GM23338 (cell line): ENCODE data around the gene CNOT9. TPM values are rescaled to one million over a fixed set of nuclear protein-coding genes. Genes with fewer than 3 reads are reported as not detected.

Experiments
- ATAC-seq: fragments of 200-7000 bp; cut with Tn5 transposase; 3 replicates; pipeline ENCODE4 v1.9.1; 2020
- DNase-seq: peaks from one replicate; pipeline ENCODE4 v3.0.0-alpha.2; 2015; ENCODE audit warnings: low spot score
- H2AFZ ChIP-seq: fragments of 200-600 bp; sonication (generic); 2 replicates; pipeline ENCODE4 v1.8.0; 2016; ENCODE audit warnings: antibody characterized with exemption, mild to moderate bottlenecking, moderate library complexity
- H3F3A ChIP-seq: fragments of 200-600 bp; sonication (generic); replicated peaks from 2 replicates; pipeline ENCODE4 v1.8.0; 2017; ENCODE audit warnings: antibody characterized with exemption, mixed run types, low read depth
- H3K27ac ChIP-seq: fragments of 200-600 bp; sonication (generic); 2 replicates; pipeline ENCODE4 v1.6.1; 2016; ENCODE audit warnings: low read depth
- H3K27me3 ChIP-seq: fragments of 200-600 bp; sonication (generic); 2 replicates; pipeline ENCODE4 v1.8.0; 2016; ENCODE audit warnings: mild to moderate bottlenecking, mixed run types, moderate library complexity; ENCODE audit not compliant: insufficient read depth
- H3K36me3 ChIP-seq: fragments of 200-600 bp; sonication (generic); 2 replicates; pipeline ENCODE4 v1.8.0; 2016; ENCODE audit warnings: mild to moderate bottlenecking; ENCODE audit not compliant: insufficient read depth
- H3K4me1 ChIP-seq: fragments of 200-600 bp; sonication (generic); 2 replicates; pipeline ENCODE4 v1.8.0; 2016; ENCODE audit warnings: mild to moderate bottlenecking, moderate library complexity; ENCODE audit not compliant: insufficient read depth
- H3K4me2 ChIP-seq: fragments of 200-600 bp; sonication (generic); 2 replicates; pipeline ENCODE4 v1.7.1; 2017; ENCODE audit warnings: mixed run types
- H3K4me3 ChIP-seq: fragments of 200-600 bp; sonication (generic); 2 replicates; pipeline ENCODE4 v1.6.1; 2016; ENCODE audit warnings: mixed run types
- H3K79me2 ChIP-seq: fragments of 200-600 bp; sonication (generic); replicated peaks from 2 replicates; pipeline ENCODE4 v1.8.0; 2017; ENCODE audit warnings: mild to moderate bottlenecking; ENCODE audit not compliant: insufficient read depth
- H3K9me2 ChIP-seq: fragments of 200-600 bp; sonication (generic); 2 replicates; pipeline ENCODE4 v1.8.0; 2017; ENCODE audit not compliant: insufficient read depth
- H4K20me1 ChIP-seq: fragments of 200-600 bp; sonication (generic); replicated peaks from 2 replicates; pipeline ENCODE4 v1.8.0; 2017; ENCODE audit warnings: mild to moderate bottlenecking; ENCODE audit not compliant: insufficient read depth
- H3K27ac Mint-ChIP-seq: 2 replicates; pipeline ENCODE4 v1.8.0; 2020; ENCODE audit warnings: inconsistent platforms, mild to moderate bottlenecking, moderate library complexity, mixed read lengths
- H3K27me3 Mint-ChIP-seq: 3 replicates; pipeline ENCODE4 v1.8.0; 2022; ENCODE audit warnings: low read depth, mild to moderate bottlenecking, moderate library complexity, mixed read lengths, inconsistent platforms; ENCODE audit not compliant: insufficient read depth, poor library complexity
- H3K36me3 Mint-ChIP-seq: 3 replicates; pipeline ENCODE4 v1.8.0; 2021; ENCODE audit warnings: low read depth, mild to moderate bottlenecking, inconsistent platforms, moderate library complexity, mixed read lengths
- H3K4me1 Mint-ChIP-seq: 3 replicates; pipeline ENCODE4 v1.8.0; 2020; ENCODE audit warnings: mild to moderate bottlenecking, inconsistent platforms, mixed read lengths
- H3K4me3 Mint-ChIP-seq: 3 replicates; pipeline ENCODE4 v1.8.0; 2021; ENCODE audit warnings: moderate library complexity, mild to moderate bottlenecking, inconsistent platforms, mixed read lengths
- H3K9me3 Mint-ChIP-seq: 3 replicates; pipeline ENCODE4 v1.8.0; 2020; ENCODE audit warnings: moderate library complexity, mild to moderate bottlenecking, inconsistent platforms, mixed read lengths
- EZH2phosphoT487 ChIP-seq: fragments of 200-600 bp; sonication (generic); IDR thresholded peaks from one replicate; pipeline ENCODE4 v1.8.1; 2018; ENCODE audit warnings: antibody characterized with exemption; ENCODE audit not compliant: unreplicated experiment
- JUNB ChIP-seq: IDR thresholded peaks from one replicate; pipeline ENCODE4 v1.6.1; 2016; ENCODE audit warnings: antibody characterized with exemption; ENCODE audit not compliant: unreplicated experiment
- NANOG ChIP-seq: IDR thresholded peaks from 2 replicates; pipeline ENCODE4 v1.6.1; 2016; ENCODE audit warnings: antibody characterized with exemption, borderline replicate concordance
- POLR2AphosphoS5 ChIP-seq: IDR thresholded peaks from 2 replicates; pipeline ENCODE4 v1.6.1; 2016; ENCODE audit warnings: antibody characterized with exemption, low read depth
- STAT1 ChIP-seq: IDR thresholded peaks from one replicate; pipeline ENCODE4 v1.6.1; 2016; ENCODE audit warnings: antibody characterized with exemption; ENCODE audit not compliant: unreplicated experiment
- ZNF114 ChIP-seq: fragments of 250-450 bp; sonication (Bioruptor Pico); IDR thresholded peaks from 2 replicates; pipeline ENCODE4 v1.5.0; 2020; ENCODE audit warnings: mild to moderate bottlenecking, moderate library complexity
- ZNF331 ChIP-seq: fragments of 250-450 bp; sonication (Bioruptor Pico); IDR thresholded peaks from 2 replicates; pipeline ENCODE4 v1.5.0; 2020; ENCODE audit warnings: low read depth, mild to moderate bottlenecking, moderate library complexity
- polyA plus RNA-seq: library from polyadenylated mRNA; unstranded; fragments of >200 nt; fragmentation: Nextera tagmentation; extraction: Ambion mirVana; gene quantifications from 2 replicates; pipeline ENCODE4 v1.2.1, GENCODE V29; 2016
- total RNA-seq: library from RNA; depleted of rRNA; stranded (reverse); fragments of >200 nt; shearing (Covaris generic); gene quantifications from 2 replicates; pipeline ENCODE4 v1.2.3, GENCODE V29; 2014
- TF ChIP-seq, protein P1 (sequence below): fragments of 250-450 bp; sonication (Bioruptor Pico); IDR thresholded peaks from 2 replicates; pipeline ENCODE4 v1.5.0; 2020; ENCODE audit warnings: mild to moderate bottlenecking, moderate library complexity
- TF ChIP-seq, protein P2 (sequence below), 2 experiments: fragments of 200-600 bp in 1 of 2; sonication (generic) in 1 of 2; conservative IDR thresholded peaks; 2 replicates each; pipeline versions ENCODE4 v1.5.1 to v1.6.1; 2016 to 2017; ENCODE audit warnings: antibody characterized with exemption in 2 of 2, low read depth in 2 of 2, mild to moderate bottlenecking in 2 of 2, moderate library complexity in 1 of 2
- TF ChIP-seq, protein P3 (sequence below): IDR thresholded peaks from 2 replicates; pipeline ENCODE4 v1.6.1; 2016; ENCODE audit warnings: antibody characterized with exemption

The CNOT9 gene
- total and polyA plus RNA-seq, 2 experiments from 2014 or later, result 55.3 to 132 TPM

DNA sequence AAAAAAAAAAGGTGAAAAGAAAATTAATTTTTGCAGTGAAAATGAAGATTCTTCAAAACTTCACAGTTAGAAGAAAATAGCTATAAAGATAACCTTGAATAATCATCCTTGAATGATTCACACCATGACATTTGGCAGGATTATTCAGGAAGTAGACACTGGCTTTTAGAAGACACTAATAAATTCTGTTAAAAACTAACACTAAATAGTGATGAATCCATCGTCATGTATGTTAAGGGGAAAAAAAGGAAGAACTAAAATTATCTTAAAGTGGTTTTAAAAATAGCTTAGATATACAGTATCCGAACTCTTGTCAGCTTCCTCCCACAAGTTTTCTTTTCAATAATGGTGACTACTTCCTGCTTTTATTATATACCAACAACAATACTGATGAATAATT lies 10.7 kb upstream of the CNOT9 start:
- DNase-seq (no peak), ATAC-seq (no peak)
- Mint-ChIP-seq H3K36me3 (peaks cover 64% of the 10 kb centered on the region), H3K27me3 (peaks cover 3% of the 10 kb centered on the region), H3K4me1 (peaks cover 17% of the 10 kb centered on the region), H3K27ac (no peak overlapping the region), H3K4me3 (no peak overlapping the region), H3K9me3 (no peaks in the 10 kb centered on the region)
- Histone ChIP-seq H4K20me1 (peaks cover 10% of the 10 kb centered on the region), H2AFZ (no peak overlapping the region), H3K27ac (no peak overlapping the region), H3K27me3 (no peaks in the 10 kb centered on the region), H3K4me2 (no peak overlapping the region), H3K36me3 (peaks cover 38% of the 10 kb centered on the region), H3F3A (no peaks in the 10 kb centered on the region; the same call in 1 of the 2 replicates), H3K79me2 (peaks cover 17% of the 10 kb centered on the region), H3K4me1 (peaks cover 23% of the 10 kb centered on the region), H3K9me2 (no peaks in the 10 kb centered on the region), H3K4me3 (no peak overlapping the region)
- no peak for TF ChIP-seq EZH2phosphoT487
- no peak for TF ChIP-seq ZNF114 (CRISPR knock-in tag)
- no peak for TF ChIP-seq NANOG
- TF ChIP-seq, protein P1, sequence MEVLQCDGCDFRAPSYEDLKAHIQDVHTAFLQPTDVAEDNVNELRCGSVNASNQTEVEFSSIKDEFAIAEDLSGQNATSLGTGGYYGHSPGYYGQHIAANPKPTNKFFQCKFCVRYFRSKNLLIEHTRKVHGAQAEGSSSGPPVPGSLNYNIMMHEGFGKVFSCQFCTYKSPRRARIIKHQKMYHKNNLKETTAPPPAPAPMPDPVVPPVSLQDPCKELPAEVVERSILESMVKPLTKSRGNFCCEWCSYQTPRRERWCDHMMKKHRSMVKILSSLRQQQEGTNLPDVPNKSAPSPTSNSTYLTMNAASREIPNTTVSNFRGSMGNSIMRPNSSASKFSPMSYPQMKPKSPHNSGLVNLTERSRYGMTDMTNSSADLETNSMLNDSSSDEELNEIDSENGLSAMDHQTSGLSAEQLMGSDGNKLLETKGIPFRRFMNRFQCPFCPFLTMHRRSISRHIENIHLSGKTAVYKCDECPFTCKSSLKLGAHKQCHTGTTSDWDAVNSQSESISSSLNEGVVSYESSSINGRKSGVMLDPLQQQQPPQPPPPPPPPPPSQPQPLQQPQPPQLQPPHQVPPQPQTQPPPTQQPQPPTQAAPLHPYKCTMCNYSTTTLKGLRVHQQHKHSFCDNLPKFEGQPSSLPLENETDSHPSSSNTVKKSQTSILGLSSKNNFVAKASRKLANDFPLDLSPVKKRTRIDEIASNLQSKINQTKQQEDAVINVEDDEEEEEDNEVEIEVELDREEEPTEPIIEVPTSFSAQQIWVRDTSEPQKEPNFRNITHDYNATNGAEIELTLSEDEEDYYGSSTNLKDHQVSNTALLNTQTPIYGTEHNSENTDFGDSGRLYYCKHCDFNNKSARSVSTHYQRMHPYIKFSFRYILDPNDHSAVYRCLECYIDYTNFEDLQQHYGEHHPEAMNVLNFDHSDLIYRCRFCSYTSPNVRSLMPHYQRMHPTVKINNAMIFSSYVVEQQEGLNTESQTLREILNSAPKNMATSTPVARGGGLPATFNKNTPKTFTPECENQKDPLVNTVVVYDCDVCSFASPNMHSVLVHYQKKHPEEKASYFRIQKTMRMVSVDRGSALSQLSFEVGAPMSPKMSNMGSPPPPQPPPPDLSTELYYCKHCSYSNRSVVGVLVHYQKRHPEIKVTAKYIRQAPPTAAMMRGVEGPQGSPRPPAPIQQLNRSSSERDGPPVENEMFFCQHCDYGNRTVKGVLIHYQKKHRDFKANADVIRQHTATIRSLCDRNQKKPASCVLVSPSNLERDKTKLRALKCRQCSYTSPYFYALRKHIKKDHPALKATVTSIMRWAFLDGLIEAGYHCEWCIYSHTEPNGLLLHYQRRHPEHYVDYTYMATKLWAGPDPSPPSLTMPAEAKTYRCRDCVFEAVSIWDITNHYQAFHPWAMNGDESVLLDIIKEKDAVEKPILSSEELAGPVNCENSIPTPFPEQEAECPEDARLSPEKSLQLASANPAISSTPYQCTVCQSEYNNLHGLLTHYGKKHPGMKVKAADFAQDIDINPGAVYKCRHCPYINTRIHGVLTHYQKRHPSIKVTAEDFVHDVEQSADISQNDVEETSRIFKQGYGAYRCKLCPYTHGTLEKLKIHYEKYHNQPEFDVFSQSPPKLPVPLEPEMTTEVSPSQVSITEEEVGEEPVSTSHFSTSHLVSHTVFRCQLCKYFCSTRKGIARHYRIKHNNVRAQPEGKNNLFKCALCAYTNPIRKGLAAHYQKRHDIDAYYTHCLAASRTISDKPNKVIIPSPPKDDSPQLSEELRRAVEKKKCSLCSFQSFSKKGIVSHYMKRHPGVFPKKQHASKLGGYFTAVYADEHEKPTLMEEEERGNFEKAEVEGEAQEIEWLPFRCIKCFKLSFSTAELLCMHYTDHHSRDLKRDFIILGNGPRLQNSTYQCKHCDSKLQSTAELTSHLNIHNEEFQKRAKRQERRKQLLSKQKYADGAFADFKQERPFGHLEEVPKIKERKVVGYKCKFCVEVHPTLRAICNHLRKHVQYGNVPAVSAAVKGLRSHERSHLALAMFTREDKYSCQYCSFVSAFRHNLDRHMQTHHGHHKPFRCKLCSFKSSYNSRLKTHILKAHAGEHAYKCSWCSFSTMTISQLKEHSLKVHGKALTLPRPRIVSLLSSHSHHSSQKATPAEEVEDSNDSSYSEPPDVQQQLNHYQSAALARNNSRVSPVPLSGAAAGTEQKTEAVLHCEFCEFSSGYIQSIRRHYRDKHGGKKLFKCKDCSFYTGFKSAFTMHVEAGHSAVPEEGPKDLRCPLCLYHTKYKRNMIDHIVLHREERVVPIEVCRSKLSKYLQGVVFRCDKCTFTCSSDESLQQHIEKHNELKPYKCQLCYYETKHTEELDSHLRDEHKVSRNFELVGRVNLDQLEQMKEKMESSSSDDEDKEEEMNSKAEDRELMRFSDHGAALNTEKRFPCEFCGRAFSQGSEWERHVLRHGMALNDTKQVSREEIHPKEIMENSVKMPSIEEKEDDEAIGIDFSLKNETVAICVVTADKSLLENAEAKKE (CRISPR knock-in tag), result no peak
- TF ChIP-seq, protein P2, sequence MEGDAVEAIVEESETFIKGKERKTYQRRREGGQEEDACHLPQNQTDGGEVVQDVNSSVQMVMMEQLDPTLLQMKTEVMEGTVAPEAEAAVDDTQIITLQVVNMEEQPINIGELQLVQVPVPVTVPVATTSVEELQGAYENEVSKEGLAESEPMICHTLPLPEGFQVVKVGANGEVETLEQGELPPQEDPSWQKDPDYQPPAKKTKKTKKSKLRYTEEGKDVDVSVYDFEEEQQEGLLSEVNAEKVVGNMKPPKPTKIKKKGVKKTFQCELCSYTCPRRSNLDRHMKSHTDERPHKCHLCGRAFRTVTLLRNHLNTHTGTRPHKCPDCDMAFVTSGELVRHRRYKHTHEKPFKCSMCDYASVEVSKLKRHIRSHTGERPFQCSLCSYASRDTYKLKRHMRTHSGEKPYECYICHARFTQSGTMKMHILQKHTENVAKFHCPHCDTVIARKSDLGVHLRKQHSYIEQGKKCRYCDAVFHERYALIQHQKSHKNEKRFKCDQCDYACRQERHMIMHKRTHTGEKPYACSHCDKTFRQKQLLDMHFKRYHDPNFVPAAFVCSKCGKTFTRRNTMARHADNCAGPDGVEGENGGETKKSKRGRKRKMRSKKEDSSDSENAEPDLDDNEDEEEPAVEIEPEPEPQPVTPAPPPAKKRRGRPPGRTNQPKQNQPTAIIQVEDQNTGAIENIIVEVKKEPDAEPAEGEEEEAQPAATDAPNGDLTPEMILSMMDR (conservative IDR thresholded peaks at IDR 0.05; ENCODE audit: low read depth in 2 of 2), result no peak
- TF ChIP-seq ZNF331, result no peak
- no peak for TF ChIP-seq POLR2AphosphoS5
- no peak for TF ChIP-seq STAT1
- TF ChIP-seq, protein P3, sequence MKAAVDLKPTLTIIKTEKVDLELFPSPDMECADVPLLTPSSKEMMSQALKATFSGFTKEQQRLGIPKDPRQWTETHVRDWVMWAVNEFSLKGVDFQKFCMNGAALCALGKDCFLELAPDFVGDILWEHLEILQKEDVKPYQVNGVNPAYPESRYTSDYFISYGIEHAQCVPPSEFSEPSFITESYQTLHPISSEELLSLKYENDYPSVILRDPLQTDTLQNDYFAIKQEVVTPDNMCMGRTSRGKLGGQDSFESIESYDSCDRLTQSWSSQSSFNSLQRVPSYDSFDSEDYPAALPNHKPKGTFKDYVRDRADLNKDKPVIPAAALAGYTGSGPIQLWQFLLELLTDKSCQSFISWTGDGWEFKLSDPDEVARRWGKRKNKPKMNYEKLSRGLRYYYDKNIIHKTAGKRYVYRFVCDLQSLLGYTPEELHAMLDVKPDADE, result no peak
- TF ChIP-seq JUNB, result no peak
